Subcutaneous adipose tissue (tissue), 4 donors: ENCODE measurements around the gene TBC1D2B. TPM values are rescaled to one million over a fixed set of nuclear protein-coding genes. Genes with fewer than 3 reads are reported as not detected.

Experiments used
- CTCF ChIP-seq: fragments of 450-650 bp; IDR thresholded peaks from one replicate; pipeline ENCODE4 v1.5.1; 2016; ENCODE audit warnings: low read depth, mild to moderate bottlenecking, control low read depth, antibody characterized with exemption, moderate library complexity
- total RNA-seq, 4 donors: library from RNA; depleted of rRNA; stranded (reverse); fragments of >200 nt; gene quantifications; one replicate each; pipeline ENCODE4 v1.1.0, GENCODE V29; 2016

The TBC1D2B gene
- total RNA-seq, 4 donors from 2014 or later = 57.6 to 112 (median 101) TPM

DNA sequence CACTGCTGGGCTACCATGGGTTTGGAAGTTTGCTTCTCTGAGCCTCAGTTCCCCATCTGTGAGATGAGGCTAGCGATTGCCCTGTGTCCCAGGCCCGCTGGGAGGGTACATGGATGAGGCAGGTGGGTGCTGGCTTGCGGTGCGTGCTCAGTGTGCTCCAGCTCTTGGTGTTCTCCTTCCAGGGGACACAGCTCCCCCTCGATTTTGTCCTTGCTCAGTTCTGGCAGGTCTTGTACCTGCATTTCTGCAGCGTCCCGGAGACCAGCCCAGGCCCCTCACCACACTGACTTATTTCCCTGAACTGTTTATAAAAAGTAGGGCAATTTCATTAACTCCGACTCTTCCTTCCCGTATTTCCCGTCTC is 95.4 kb downstream of the TBC1D2B start:
- no peak for TF ChIP-seq CTCF

GRCh38 chr15:77981281-77982126 is 96.0 kb downstream of the TBC1D2B start:
- TF ChIP-seq CTCF = no peak

DNA sequence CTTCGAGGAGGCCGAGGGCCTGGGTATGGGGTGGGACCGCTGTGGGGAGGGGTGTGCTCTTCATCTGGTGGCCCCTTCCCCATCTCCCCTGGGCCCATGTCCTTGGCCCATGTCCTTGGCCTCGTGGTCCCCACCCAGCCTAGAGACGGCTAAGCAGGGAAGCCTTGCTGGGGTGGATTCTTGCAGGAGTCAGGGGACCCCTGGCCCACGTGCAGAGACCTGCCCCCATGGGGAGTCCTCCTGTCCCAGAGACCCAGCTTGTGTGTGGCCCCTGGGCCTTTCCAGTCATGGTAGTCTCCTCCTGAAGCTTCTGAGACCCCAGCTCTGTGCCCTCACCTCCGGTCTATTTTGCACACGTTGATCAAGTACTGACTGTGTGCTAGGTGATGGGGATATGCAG is 97.4 kb downstream of the TBC1D2B start:
- TF ChIP-seq CTCF = no peak

- TF ChIP-seq CTCF = no peak
These were observed 102.0 kb downstream of the TBC1D2B start for GRCh38 chr15:77975332-77976094.

- no peak for TF ChIP-seq CTCF
These were observed 102.8 kb downstream of the TBC1D2B start for GRCh38 chr15:77974416-77975331.

DNA sequence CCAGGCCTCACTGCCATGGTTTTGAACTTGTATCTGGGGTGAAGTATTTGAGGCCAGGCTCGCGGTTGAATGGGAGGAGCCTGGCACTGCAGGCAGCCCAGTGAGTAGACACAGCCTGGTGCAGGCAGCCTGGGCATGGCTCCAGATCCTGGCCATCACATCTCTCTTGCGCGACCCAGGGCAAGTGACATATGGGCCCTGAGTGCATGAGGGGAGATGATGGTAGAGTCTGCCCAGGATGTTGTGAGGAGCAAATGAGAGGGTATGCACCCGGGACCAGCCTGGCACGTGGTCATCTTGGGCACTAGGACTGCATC is 103.5 kb downstream of the TBC1D2B start:
- no peak for TF ChIP-seq CTCF
